Gastroesophageal sphincter (tissue), 3 donors: ENCODE data around the gene NBPF14.
"Not testable (repeated sequence)": the region's sequence is repeated elsewhere in the genome, so short reads cannot be mapped to it uniquely, and the experiment has no call there.

Experiments
- CTCF ChIP-seq, 4 experiments: fragments of 200-600 bp in 2 of 4; fragments of 450-650 bp in 2 of 4; sonication (generic) in 1 of 4; IDR thresholded peaks; one replicate each; pipeline ENCODE4 v1.5.1; 2017 to 2019; ENCODE audit warnings: antibody characterized with exemption in 4 of 4, mild to moderate bottlenecking in 2 of 4, moderate library complexity in 2 of 4
- EP300 ChIP-seq: sonication (generic); formaldehyde crosslinking; IDR thresholded peaks from one replicate; pipeline ENCODE4 v1.6.1; 2017; ENCODE audit warnings: antibody characterized with exemption, mild to moderate bottlenecking
- POLR2A ChIP-seq, 2 donors: fragments of 450-650 bp; IDR thresholded peaks; one replicate each; pipeline ENCODE4 v1.6.1; 2017; ENCODE audit warnings: antibody characterized with exemption in 2 of 2, mild to moderate bottlenecking in 2 of 2, moderate library complexity in 1 of 2
- POLR2AphosphoS5 ChIP-seq: sonication (generic); formaldehyde crosslinking; IDR thresholded peaks from one replicate; pipeline ENCODE4 v1.6.1; 2017; ENCODE audit warnings: antibody characterized with exemption

GRCh38 chr1:148493933-148494332 lies 101.9 kb downstream of the NBPF14 start:
- TF ChIP-seq CTCF (IDR thresholded peaks at IDR 0.05); POLR2A (IDR thresholded peaks at IDR 0.05); EP300; POLR2AphosphoS5: not testable (repeated sequence)
